C4-2B (cell line): ENCODE data around the gene PRUNE2.

Source experiments
- ZFX ChIP-seq: fragments of 450-650 bp; IDR thresholded peaks from 2 replicates; pipeline ENCODE4 v1.6.1; 2017
- TF ChIP-seq, protein P1 (sequence below): fragments of 450-650 bp; conservative IDR thresholded peaks from 2 replicates; pipeline ENCODE4 v1.5.1; 2017; ENCODE audit warnings: mild to moderate bottlenecking

GRCh38 chr9:76900884-76901440, 5.0 kb downstream of the PRUNE2 start:
- TF ChIP-seq, protein P1, sequence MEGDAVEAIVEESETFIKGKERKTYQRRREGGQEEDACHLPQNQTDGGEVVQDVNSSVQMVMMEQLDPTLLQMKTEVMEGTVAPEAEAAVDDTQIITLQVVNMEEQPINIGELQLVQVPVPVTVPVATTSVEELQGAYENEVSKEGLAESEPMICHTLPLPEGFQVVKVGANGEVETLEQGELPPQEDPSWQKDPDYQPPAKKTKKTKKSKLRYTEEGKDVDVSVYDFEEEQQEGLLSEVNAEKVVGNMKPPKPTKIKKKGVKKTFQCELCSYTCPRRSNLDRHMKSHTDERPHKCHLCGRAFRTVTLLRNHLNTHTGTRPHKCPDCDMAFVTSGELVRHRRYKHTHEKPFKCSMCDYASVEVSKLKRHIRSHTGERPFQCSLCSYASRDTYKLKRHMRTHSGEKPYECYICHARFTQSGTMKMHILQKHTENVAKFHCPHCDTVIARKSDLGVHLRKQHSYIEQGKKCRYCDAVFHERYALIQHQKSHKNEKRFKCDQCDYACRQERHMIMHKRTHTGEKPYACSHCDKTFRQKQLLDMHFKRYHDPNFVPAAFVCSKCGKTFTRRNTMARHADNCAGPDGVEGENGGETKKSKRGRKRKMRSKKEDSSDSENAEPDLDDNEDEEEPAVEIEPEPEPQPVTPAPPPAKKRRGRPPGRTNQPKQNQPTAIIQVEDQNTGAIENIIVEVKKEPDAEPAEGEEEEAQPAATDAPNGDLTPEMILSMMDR: no peak
- TF ChIP-seq ZFX: no peak
